Prostate gland (tissue), 2 donors: ENCODE measurements around the gene NACAD. TPM values are rescaled to one million over a fixed set of nuclear protein-coding genes. Genes with fewer than 3 reads are reported as not detected.

Experiments used
- DNase-seq: peaks from one replicate; pipeline ENCODE4 v3.0.0-alpha.2; 2019; ENCODE audit warnings: low spot score
- H3K27ac ChIP-seq, 2 donors: fragments of 200-600 bp; sonication (generic); 2 replicates each; pipeline ENCODE4 v1.5.1; 2017 to 2019
- H3K27me3 ChIP-seq: fragments of 200-600 bp; sonication (generic); replicated peaks from 2 replicates; pipeline ENCODE4 v1.5.1; 2019; ENCODE audit not compliant: insufficient read depth
- H3K36me3 ChIP-seq, 2 donors: fragments of 200-600 bp; sonication (generic); 1 replicate in 1 of 2; 2 replicates in 1 of 2; pipeline versions ENCODE4 v1.5.1 to v1.8.1; 2017 to 2019
- H3K4me1 ChIP-seq: fragments of 200-600 bp; sonication (generic); replicated peaks from 2 replicates; pipeline ENCODE4 v1.5.1; 2019
- H3K4me3 ChIP-seq, 2 donors: fragments of 200-600 bp; sonication (generic); 2 replicates each; pipeline ENCODE4 v1.5.1; 2017 to 2019
- H3K9me3 ChIP-seq: fragments of 200-600 bp; sonication (generic); 2 replicates; pipeline ENCODE4 v1.5.1; 2017
- CTCF ChIP-seq, 4 experiments: fragments of 200-600 bp in 2 of 4; fragments of 450-650 bp in 2 of 4; sonication (generic) in 2 of 4; IDR thresholded peaks; 1 replicate in 3 of 4; 2 replicates in 1 of 4; pipeline ENCODE4 v1.5.1; 2016 to 2019; ENCODE audit warnings: antibody characterized with exemption in 4 of 4, mild to moderate bottlenecking in 2 of 4, moderate library complexity in 2 of 4
- POLR2A ChIP-seq: fragments of 450-650 bp; IDR thresholded peaks from one replicate; pipeline ENCODE4 v1.6.1; 2016; ENCODE audit warnings: antibody characterized with exemption, mild to moderate bottlenecking
- POLR2AphosphoS5 ChIP-seq: sonication (generic); formaldehyde crosslinking; IDR thresholded peaks from one replicate; pipeline ENCODE4 v1.6.1; 2017; ENCODE audit warnings: antibody characterized with exemption
- WGBS: methylation state at CpG from one replicate; pipeline ENCODE4 v1.1.5; 2018; 5-methylcytosine and 5-hydroxymethylcytosine counted together
- intact Hi-C: fragments of 100-400 bp; cut with DNase I; formaldehyde crosslinking; loops from one replicate; pipeline ENCODE4 v1.14.2; 2022
- total RNA-seq, 2 donors: library from RNA; depleted of rRNA; stranded (reverse); fragments of >200 nt; gene quantifications; one replicate each; pipeline ENCODE4 v1.1.0, GENCODE V29; 2016

Gene NACAD
- total RNA-seq, 2 donors from 2014 or later = 3.5 to 10.3 TPM

GRCh38 chr7:45105588-45106188, 16.9 kb upstream of the NACAD start:
- Histone ChIP-seq H3K4me3 (no peak overlapping the region), H3K9me3 (no peaks in the 10 kb centered on the region), H3K4me1 (peaks cover 5% of the 10 kb centered on the region), H3K27ac (no peak overlapping the region), H3K27me3 (no peaks in the 10 kb centered on the region), H3K36me3 (peaks cover 28 to 53% of the 10 kb centered on the region in 2 donors)
- TF ChIP-seq POLR2AphosphoS5 (no peak), CTCF (IDR thresholded peaks at IDR 0.05) (no peak), POLR2A (no peak)
- 88% methylated on average over 8 of the region's 8 CpGs for WGBS
- intact Hi-C loops = no loop called here
- no peak for DNase-seq

- Histone ChIP-seq H3K27ac (no peak overlapping the region), H3K9me3 (no peaks in the 10 kb centered on the region), H3K36me3 (peaks cover 28 to 60% of the 10 kb centered on the region in 2 donors), H3K27me3 (no peaks in the 10 kb centered on the region), H3K4me3 (no peak overlapping the region), H3K4me1 (peaks cover 5% of the 10 kb centered on the region)
- TF ChIP-seq CTCF (IDR thresholded peaks at IDR 0.05) (no peak), POLR2A (no peak), POLR2AphosphoS5 (no peak)
- intact Hi-C loops = no loop called here
- WGBS = 90% methylated on average over 12 of the region's 12 CpGs
- no peak for DNase-seq
Measured at GRCh38 chr7:45104844-45105587, 16.2 kb upstream of the NACAD start.

- no peak overlapping the region for H3K4me3 ChIP-seq
- no peaks in the 10 kb centered on the region for H3K9me3 ChIP-seq
- no peak for TF ChIP-seq POLR2A
- no peak for TF ChIP-seq CTCF (IDR thresholded peaks at IDR 0.05)
- TF ChIP-seq POLR2AphosphoS5 = no peak
- intact Hi-C loops = no loop called here
- no peak for DNase-seq
- H3K36me3 ChIP-seq = peaks cover 33 to 63% of the 10 kb centered on the region in 2 donors
- no peak overlapping the region for H3K27ac ChIP-seq
- 92% methylated on average over 15 of the region's 17 CpGs for WGBS
- H3K4me1 ChIP-seq = peaks cover 5% of the 10 kb centered on the region
- no peaks in the 10 kb centered on the region for H3K27me3 ChIP-seq
Measured at GRCh38 chr7:45103958-45104843, 15.4 kb upstream of the NACAD start.

GRCh38 chr7:45102785-45103712, 14.3 kb upstream of the NACAD start:
- Histone ChIP-seq H3K4me3 (no peak overlapping the region), H3K36me3 (peaks cover 34 to 63% of the 10 kb centered on the region in 2 donors), H3K27ac (no peak overlapping the region), H3K9me3 (no peaks in the 10 kb centered on the region), H3K27me3 (no peaks in the 10 kb centered on the region), H3K4me1 (peaks cover 2% of the 10 kb centered on the region)
- TF ChIP-seq POLR2A (no peak), POLR2AphosphoS5 (no peak), CTCF (IDR thresholded peaks at IDR 0.05) (no peak)
- WGBS = 92% methylated on average over 14 of the region's 14 CpGs
- intact Hi-C loops = no loop called here
- no peak for DNase-seq
